GM18907 (cell line): Measurements from ENCODE around the gene WWOX.

Source experiments
- ATAC-seq: cut with Tn5 transposase; IDR thresholded peaks from one replicate; pipeline ENCODE4 v1.9.1; 2021; ENCODE audit warnings: mild to moderate bottlenecking, moderate library complexity; ENCODE audit not compliant: unreplicated experiment

WWOX gene

GRCh38 chr16:78102865-78103264 lies 3.4 kb downstream of the WWOX start:
- ATAC-seq, result no peak

GRCh38 chr16:78105517-78105916 lies 6.1 kb downstream of the WWOX start:
- no peak for ATAC-seq

DNA sequence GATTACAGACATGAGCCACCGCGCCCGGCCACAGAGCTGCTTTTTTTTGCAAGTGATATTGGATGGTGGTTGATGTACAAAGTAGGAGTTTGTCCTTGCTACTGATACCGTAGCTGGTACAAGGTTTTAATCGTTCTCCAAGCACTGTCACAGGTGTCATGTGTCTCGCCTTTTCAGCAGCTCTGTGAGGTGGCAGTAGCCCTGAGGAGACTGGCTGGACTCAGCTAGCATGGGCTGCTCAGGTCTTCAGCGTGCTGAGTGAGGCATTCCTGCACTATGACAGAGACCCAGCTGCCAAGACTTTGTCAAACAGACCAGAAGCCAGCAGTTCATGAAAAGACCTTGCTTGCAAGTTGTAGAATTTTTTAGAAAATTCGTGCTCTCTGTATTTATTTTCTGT lies 7.2 kb downstream of the WWOX start:
- ATAC-seq, result no peak

GRCh38 chr16:78108451-78108850 lies 9.0 kb downstream of the WWOX start:
- no peak for ATAC-seq

GRCh38 chr16:78113258-78113657 lies 13.8 kb downstream of the WWOX start:
- no peak for ATAC-seq

- no peak for ATAC-seq
These were observed 16.2 kb downstream of the WWOX start for GRCh38 chr16:78115659-78116058.

DNA sequence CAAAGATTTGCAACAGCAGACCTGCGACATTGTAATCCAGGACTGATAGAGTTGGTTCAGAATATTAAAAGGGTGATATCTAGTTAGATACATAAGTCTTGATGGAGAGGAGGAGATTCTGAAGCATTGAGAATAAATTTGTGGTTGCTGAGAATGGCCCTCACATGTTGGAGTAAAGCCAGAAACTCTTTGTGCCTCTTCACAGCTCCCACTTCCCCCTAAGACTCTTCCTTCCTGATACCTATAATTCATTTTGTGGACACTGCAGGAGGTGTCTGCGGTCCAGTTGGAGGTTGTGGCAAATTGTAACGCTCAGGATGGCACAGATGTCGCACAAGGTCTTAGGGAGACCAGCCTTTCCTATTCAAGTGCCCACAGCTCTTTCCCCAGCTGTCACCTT lies 17.5 kb downstream of the WWOX start:
- no peak for ATAC-seq

GRCh38 chr16:78117391-78117790 lies 17.9 kb downstream of the WWOX start:
- ATAC-seq, result no peak

DNA sequence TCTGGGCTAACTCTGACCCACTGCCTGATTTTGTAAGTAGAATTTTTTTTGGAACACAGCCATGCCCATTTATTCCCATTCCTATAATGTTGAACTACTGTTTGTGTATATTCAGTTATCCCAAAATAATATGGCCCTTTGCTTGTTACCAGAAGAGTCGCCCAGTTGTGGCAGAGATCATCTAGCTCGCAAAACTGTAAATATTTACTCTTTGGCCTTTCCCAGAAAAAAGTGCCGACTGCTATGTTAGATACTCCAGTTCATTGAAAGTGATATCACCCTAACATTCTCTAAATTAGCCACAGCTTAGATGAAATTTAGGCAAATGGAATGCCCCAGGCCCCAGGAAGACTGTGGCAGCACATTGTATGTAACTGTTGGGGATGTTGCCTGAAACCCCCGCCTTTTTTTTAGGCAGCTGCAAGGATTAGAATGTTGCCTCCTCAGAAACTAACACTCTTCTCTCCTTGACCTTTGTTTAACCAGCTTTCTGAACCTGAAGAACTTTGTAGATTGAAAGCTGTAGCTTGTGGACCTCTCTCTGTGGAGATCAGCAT lies 19.1 kb downstream of the WWOX start:
- ATAC-seq, result no peak

- peak; percentile 89 for ATAC-seq
These were observed 23.4 kb downstream of the WWOX start for GRCh38 chr16:78122774-78123315.

- ATAC-seq, result no peak
These were observed 25.8 kb downstream of the WWOX start for GRCh38 chr16:78125112-78125844.

GRCh38 chr16:78126662-78127061 lies 27.2 kb downstream of the WWOX start:
- ATAC-seq, result no peak

DNA sequence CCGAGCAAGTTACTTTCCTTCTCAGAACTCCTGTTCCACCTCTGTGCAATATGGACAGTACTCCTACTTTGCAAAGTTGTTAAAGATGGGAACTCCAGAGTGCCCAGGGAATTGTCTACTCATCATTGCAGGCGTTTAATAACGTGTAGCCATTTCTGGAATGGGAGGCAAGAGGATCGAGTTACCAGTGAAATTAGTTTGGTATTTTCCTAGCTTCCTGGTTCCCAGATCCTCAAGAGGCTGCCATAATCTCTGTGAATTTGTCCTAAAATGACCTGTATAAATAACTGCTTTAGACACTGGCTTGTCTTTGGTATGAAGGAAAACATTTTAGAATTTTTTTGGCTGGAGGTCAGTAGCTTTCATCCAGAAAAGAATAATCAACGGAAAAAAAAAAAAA lies 27.7 kb downstream of the WWOX start:
- no peak for ATAC-seq

DNA sequence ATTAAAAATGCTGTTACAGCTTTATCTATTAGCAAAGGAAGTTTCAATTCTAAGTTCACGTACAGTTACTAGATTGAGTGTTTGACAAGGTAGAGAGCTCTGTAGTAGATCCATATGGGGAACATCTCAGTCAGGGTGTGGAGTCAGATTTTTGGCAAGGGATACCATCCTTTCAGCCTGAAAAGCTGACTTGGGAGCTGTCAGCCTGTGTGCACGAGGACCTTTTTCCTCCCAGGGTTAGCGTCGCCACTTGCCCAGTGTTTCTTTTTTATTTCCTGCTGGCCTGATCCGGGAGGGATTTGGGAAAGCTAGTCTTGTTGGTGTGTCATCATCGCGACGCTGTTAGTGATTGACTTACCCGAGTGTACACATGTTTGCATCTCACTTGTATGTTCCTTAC lies 29.5 kb downstream of the WWOX start:
- ATAC-seq, result no peak

DNA sequence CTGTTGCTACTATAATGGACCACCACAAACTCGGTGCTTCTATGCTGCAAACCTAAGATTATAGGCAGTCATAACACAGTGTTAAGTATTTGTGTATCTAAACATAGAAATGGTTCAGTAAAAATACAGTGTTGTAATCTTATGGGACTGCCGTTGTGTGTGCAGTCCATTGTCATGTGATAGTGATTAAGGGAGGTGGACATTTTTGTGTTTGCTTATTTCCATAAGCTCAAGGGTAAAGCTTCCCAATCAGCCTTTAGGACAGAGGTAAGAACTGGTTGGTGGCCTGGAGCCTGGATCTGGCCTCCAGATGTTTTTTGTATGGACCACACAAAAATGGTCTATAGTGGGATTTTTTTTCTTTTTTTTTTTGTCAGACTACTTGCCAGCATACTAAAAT lies 29.9 kb downstream of the WWOX start:
- ATAC-seq, result no peak

DNA sequence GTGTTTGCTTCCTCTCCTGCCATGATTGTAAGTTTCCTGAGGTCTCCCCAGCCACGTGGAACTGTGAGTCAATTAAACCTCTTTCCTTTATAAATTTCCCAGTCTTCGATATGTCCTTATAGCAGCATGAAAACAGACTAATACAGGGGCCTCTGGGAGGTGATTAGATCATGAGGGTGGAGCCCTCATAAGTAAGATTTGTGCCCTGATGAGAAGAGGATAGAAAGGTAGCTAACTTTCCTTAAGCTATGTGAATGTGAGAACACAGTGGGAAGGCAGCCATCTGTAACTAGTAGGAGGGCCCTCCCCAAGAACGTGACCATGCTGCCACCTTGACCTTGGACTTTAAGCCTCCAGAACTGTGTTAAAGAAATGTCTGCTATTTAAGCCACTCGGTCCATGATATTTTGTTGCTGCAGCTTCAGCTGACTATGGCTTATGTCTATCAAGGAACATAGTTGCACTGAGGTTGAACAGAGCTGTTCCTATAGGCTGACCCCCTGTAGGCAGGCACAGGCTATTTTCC lies 30.7 kb downstream of the WWOX start:
- ATAC-seq, result no peak

DNA sequence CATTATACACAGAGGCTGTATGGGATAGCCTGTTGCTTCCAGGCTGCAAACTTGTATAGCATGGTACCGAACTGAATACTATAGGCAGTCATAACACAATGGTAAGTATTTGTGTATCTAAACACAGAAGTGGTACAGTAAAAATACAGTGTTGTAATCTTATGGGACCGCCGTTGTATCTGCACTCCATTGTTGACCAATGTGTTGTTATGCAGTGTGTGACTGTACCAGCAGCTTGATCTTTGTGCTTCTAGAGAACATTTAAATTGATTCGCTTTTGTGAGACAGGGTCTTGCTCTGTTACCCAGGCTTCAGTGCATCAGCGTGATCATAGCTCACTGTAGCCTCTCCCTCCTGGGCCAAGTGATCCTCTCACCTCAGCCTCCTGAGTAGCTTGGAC lies 31.5 kb downstream of the WWOX start:
- no peak for ATAC-seq

DNA sequence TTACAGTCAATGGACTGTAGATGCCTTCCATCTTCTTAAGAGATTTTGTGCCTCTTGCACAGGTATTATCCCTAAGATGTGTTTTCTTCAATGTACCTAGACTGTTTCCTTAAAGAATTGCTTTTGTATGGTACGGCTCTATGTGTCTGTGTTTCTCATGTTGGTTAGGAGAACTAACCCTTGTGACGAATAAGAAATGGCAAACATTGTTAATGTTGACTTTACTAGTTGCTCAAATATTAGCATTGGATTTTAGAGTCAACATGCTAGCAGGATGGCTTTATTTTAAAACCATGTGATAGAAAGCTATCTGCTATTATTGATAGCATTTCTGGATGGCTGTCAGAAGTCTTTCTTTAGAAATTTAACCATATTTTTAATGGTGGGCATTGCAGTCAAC lies 34.5 kb downstream of the WWOX start:
- no peak for ATAC-seq

DNA sequence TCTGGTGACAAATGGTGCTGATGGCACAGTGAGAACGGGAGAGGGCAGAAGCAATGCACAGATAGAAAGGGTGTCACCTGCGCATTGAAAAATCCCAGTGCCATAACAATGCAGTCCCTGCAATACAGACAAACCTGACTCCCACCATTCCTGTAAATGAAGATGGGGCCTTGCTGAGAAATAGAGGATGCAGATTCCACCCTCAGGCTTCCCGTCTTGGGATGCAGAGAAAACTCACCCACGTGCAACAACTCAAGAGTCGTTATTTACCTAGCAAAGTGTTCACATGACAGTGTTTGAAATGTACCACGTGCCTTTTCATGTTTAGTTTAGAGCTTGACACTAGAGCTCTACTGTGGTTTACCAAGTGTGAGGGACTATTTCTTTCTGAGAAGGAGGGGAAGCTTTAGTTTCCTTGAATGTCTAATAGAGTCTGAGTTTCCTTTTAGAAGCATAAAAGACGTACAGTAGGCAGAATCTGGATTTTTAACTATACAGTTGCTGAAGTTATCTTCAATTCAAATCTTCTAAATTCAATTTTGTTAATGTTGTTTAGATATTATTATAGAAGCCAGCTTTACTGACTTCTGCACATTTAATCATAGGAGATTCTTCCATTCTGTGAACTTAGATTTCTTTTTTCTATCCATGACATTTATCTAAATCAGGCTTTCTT lies 35.6 kb downstream of the WWOX start:
- no peak for ATAC-seq

- ATAC-seq, result no peak
These were observed 37.7 kb downstream of the WWOX start for GRCh38 chr16:78137179-78137578.

- peak; percentile 55 for ATAC-seq
These were observed 38.5 kb downstream of the WWOX start for GRCh38 chr16:78137782-78138616.
